Measurements from ENCODE around the gene PCDH11Y. TPM values are rescaled to one million over a fixed set of nuclear protein-coding genes. Genes with fewer than 3 reads are reported as not detected.
"Not testable (repeated sequence)": the region's sequence is repeated elsewhere in the genome, so short reads cannot be mapped to it uniquely, and the experiment has no call there.

The PCDH11Y gene
- total RNA-seq, 2 experiments from 2014 or later = not detected

GRCh38 chrY:5543705-5544104 is 543.6 kb downstream of the PCDH11Y start:
- CTCF ChIA-PET, ATAC-seq: not testable (repeated sequence)

GRCh38 chrY:5638589-5638988 is 638.5 kb downstream of the PCDH11Y start:
- H3K4me1 Mint-ChIP-seq (ENCODE audit: low read depth); H3K9me3 Mint-ChIP-seq (ENCODE audit: insufficient read depth); DNase-seq; H3K27ac Mint-ChIP-seq; ATAC-seq; CTCF ChIA-PET; H3K36me3 Mint-ChIP-seq (ENCODE audit: low read depth); H3K27me3 Mint-ChIP-seq (ENCODE audit: low read depth); POLR2A ChIA-PET; H3K4me3 Mint-ChIP-seq: not testable (repeated sequence)

More at GRCh38 chrY:5543705-5544104, 543.6 kb downstream of the PCDH11Y start:
- H3K4me1 Mint-ChIP-seq (ENCODE audit: low read depth); H3K27me3 Mint-ChIP-seq (ENCODE audit: low read depth); H3K9me3 Mint-ChIP-seq (ENCODE audit: insufficient read depth); POLR2A ChIA-PET; H3K27ac Mint-ChIP-seq; H3K36me3 Mint-ChIP-seq (ENCODE audit: low read depth); DNase-seq; H3K4me3 Mint-ChIP-seq: not testable (repeated sequence)

- H3K9me3 Mint-ChIP-seq (ENCODE audit: insufficient read depth); H3K4me3 Mint-ChIP-seq; H3K4me1 Mint-ChIP-seq (ENCODE audit: low read depth); H3K27me3 Mint-ChIP-seq (ENCODE audit: low read depth); ATAC-seq; DNase-seq; H3K36me3 Mint-ChIP-seq (ENCODE audit: low read depth); CTCF ChIA-PET; H3K27ac Mint-ChIP-seq; POLR2A ChIA-PET: not testable (repeated sequence)
These were observed 679.2 kb downstream of the PCDH11Y start for GRCh38 chrY:5679265-5679664.

GRCh38 chrY:5708727-5709126 is 708.6 kb downstream of the PCDH11Y start:
- H3K9me3 Mint-ChIP-seq (ENCODE audit: insufficient read depth); H3K4me3 Mint-ChIP-seq; H3K27me3 Mint-ChIP-seq (ENCODE audit: low read depth); ATAC-seq; H3K4me1 Mint-ChIP-seq (ENCODE audit: low read depth); H3K27ac Mint-ChIP-seq; CTCF ChIA-PET; DNase-seq; H3K36me3 Mint-ChIP-seq (ENCODE audit: low read depth); POLR2A ChIA-PET: not testable (repeated sequence)

- CTCF ChIA-PET; H3K36me3 Mint-ChIP-seq (ENCODE audit: low read depth); POLR2A ChIA-PET; H3K4me1 Mint-ChIP-seq (ENCODE audit: low read depth); ATAC-seq; H3K27ac Mint-ChIP-seq; H3K4me3 Mint-ChIP-seq; DNase-seq; H3K9me3 Mint-ChIP-seq (ENCODE audit: insufficient read depth); H3K27me3 Mint-ChIP-seq (ENCODE audit: low read depth): not testable (repeated sequence)
These were observed 709.8 kb downstream of the PCDH11Y start for GRCh38 chrY:5709788-5710381.

- DNase-seq; H3K9me3 Mint-ChIP-seq (ENCODE audit: insufficient read depth); CTCF ChIA-PET; H3K27me3 Mint-ChIP-seq (ENCODE audit: low read depth); H3K4me3 Mint-ChIP-seq; POLR2A ChIA-PET; H3K27ac Mint-ChIP-seq; ATAC-seq; H3K36me3 Mint-ChIP-seq (ENCODE audit: low read depth); H3K4me1 Mint-ChIP-seq (ENCODE audit: low read depth): not testable (repeated sequence)
These were observed 761.3 kb downstream of the PCDH11Y start for GRCh38 chrY:5761403-5761802.

- H3K4me3 Mint-ChIP-seq; CTCF ChIA-PET; POLR2A ChIA-PET; DNase-seq; H3K27ac Mint-ChIP-seq; H3K36me3 Mint-ChIP-seq (ENCODE audit: low read depth); H3K9me3 Mint-ChIP-seq (ENCODE audit: insufficient read depth); H3K27me3 Mint-ChIP-seq (ENCODE audit: low read depth); H3K4me1 Mint-ChIP-seq (ENCODE audit: low read depth); ATAC-seq: not testable (repeated sequence)
These were observed 776.4 kb downstream of the PCDH11Y start for GRCh38 chrY:5776485-5776884.
